SK-N-SH (cell line): Measurements from ENCODE around the gene SF3B5.

Experiments used
- SMC3 ChIP-seq: IDR thresholded peaks from 2 replicates; pipeline ENCODE4 v1.6.1; 2012; ENCODE audit warnings: low read depth, low read length, improper control_type of control experiment
- TF ChIP-seq, protein P1 (sequence below): fragments of 150-350 bp; IDR thresholded peaks from 2 replicates; pipeline ENCODE4 v1.6.1; 2017; ENCODE audit warnings: antibody characterized with exemption, low read length, low read depth, borderline replicate concordance

DNA sequence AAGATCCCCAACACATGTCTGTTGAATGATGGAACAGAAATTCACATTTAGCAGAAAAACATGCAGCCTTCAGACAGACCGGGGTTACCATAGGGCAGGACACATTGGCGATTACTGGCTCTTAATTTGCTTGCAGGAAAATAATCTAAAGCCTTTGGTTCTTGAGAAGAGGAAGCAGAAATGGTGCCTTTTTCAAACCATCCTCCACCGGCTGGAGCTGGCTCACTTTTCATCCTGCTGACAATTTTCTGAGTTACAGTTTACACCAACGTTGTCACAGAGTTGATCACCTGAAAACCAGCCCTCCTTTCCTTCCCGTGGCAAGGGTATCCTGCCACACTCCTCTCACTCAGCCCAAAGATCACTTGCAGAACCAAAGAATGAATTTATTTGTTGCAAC lies 32.6 kb downstream of the SF3B5 start:
- TF ChIP-seq SMC3: no peak
- TF ChIP-seq, protein P1, sequence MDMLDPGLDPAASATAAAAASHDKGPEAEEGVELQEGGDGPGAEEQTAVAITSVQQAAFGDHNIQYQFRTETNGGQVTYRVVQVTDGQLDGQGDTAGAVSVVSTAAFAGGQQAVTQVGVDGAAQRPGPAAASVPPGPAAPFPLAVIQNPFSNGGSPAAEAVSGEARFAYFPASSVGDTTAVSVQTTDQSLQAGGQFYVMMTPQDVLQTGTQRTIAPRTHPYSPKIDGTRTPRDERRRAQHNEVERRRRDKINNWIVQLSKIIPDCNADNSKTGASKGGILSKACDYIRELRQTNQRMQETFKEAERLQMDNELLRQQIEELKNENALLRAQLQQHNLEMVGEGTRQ: no peak
